Measurements from ENCODE around the gene NFIL3.
A peak's percentile ranks its signal among the peaks of the same experiment; 100 is the strongest.

The NFIL3 gene

DNA sequence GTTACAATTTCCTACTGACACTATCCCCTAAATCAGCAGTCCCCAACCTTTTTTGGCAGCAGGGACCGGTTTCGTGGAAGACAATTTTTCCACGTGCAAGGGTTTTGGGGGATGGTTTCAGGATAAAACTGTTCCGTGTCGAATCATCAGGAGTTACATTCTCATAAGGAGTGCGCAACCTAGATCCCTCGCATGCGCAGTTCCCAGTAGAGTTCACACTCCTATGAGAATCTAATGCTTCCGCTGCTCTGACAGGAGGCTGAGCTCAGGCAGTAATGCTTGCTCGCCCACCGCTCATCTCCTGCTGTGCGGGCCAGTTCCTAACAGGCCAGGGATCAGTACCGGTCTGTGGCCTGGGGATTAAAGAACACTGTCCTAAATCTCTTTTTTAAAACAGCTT, 13.2 kb upstream of the NFIL3 start:
- Histone ChIP-seq H2AFZ (no peak overlapping the region), H3K27me3 (ENCODE audit: control insufficient read depth, insufficient read depth, low read length) (no peaks in the 10 kb centered on the region), H3K9me3 (ENCODE audit: control insufficient read depth, low read length) (no peaks in the 10 kb centered on the region), H3K9ac (no peak overlapping the region), H3K79me2 (no peaks in the 10 kb centered on the region), H3K36me3 (ENCODE audit: control insufficient read depth, insufficient read depth, low read length) (no peaks in the 10 kb centered on the region), H3K4me1 (no peaks in the 10 kb centered on the region), H3K4me2 (ENCODE audit: low read length) (no peak overlapping the region), H3K27ac (no peak overlapping the region), H3K4me3 (ENCODE audit: low read depth, low read length) (no peak overlapping the region)
- TF ChIP-seq, protein P1, sequence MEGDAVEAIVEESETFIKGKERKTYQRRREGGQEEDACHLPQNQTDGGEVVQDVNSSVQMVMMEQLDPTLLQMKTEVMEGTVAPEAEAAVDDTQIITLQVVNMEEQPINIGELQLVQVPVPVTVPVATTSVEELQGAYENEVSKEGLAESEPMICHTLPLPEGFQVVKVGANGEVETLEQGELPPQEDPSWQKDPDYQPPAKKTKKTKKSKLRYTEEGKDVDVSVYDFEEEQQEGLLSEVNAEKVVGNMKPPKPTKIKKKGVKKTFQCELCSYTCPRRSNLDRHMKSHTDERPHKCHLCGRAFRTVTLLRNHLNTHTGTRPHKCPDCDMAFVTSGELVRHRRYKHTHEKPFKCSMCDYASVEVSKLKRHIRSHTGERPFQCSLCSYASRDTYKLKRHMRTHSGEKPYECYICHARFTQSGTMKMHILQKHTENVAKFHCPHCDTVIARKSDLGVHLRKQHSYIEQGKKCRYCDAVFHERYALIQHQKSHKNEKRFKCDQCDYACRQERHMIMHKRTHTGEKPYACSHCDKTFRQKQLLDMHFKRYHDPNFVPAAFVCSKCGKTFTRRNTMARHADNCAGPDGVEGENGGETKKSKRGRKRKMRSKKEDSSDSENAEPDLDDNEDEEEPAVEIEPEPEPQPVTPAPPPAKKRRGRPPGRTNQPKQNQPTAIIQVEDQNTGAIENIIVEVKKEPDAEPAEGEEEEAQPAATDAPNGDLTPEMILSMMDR (IDR thresholded peaks at IDR 0.05), result no peak

DNA sequence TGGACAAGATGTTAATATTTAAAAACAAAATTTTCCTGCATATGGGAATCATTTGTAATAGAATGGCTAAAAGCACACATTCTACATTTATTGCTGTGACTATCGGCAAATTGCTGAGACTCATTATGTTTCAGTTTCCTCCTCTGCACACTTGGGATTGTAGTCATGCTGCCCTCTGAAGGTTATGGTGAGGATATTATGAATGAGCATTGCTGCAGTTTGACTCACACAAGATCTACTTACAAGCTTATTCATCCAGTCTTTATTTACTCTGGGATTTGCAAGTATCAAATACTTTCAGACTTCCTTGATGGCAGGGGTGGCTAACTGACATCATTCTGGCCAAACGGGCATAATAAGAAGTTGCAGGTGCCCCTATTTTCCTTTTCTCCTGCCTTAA, 9.5 kb upstream of the NFIL3 start:
- Histone ChIP-seq H3K27me3 (ENCODE audit: control insufficient read depth, insufficient read depth, low read length) (no peaks in the 10 kb centered on the region), H3K79me2 (no peaks in the 10 kb centered on the region), H3K9me3 (ENCODE audit: control insufficient read depth, low read length) (no peaks in the 10 kb centered on the region), H3K4me2 (ENCODE audit: low read length) (no peak overlapping the region), H3K9ac (no peak overlapping the region), H3K27ac (no peak overlapping the region), H3K4me3 (ENCODE audit: low read depth, low read length) (no peak overlapping the region), H3K4me1 (no peaks in the 10 kb centered on the region), H3K36me3 (ENCODE audit: control insufficient read depth, insufficient read depth, low read length) (no peaks in the 10 kb centered on the region), H2AFZ (no peak overlapping the region)
- TF ChIP-seq, protein P1 (IDR thresholded peaks at IDR 0.05), result peak; percentile 9

DNA sequence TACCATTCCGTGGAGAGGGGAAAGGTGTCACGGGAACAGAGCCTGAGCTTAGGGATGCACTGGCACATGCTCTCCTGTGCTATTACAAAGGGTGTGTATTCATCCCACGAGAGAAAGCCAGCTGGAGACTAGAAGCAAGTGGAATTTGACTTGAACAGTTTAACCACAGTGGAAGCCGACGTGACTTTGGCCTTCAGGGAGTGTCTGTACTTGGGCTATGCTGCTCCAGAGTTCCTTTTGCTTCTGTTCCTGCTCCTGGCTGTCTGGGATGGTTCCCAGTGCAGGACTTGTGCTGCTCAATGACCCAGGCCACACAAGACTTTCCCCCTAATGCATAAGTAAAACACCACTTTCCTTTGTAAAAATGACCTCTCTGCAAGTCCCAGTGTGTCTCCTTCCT, 7.9 kb upstream of the NFIL3 start:
- Histone ChIP-seq H3K27ac (no peak overlapping the region), H2AFZ (no peak overlapping the region), H3K4me3 (ENCODE audit: low read depth, low read length) (no peak overlapping the region), H3K4me1 (no peaks in the 10 kb centered on the region), H3K36me3 (ENCODE audit: control insufficient read depth, insufficient read depth, low read length) (no peaks in the 10 kb centered on the region), H3K79me2 (no peaks in the 10 kb centered on the region), H3K9me3 (ENCODE audit: control insufficient read depth, low read length) (no peaks in the 10 kb centered on the region), H3K4me2 (ENCODE audit: low read length) (no peak overlapping the region), H3K27me3 (ENCODE audit: control insufficient read depth, insufficient read depth, low read length) (no peaks in the 10 kb centered on the region), H3K9ac (no peak overlapping the region)
- TF ChIP-seq, protein P1 (IDR thresholded peaks at IDR 0.05), result no peak

DNA sequence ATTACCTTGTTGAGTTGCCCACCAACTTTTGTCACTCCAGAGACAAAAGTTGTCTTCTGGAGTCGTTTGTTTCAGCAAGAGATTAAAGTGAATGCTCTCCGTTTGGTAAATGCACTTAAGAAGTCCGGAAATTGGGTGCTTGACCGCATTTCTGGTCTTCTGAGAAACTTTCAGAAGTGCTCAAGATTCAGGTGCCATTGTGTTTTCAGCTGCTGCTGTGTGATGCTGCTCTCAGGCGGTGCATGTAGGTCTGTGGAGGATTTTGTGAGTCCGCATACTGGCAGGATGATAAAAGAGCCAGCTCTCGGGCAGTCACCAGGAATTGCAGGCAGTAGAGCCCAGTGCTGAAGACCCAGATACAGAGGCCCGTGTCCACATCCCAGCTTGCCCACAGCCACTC, 5.9 kb upstream of the NFIL3 start:
- Histone ChIP-seq H2AFZ (no peak overlapping the region), H3K27me3 (ENCODE audit: control insufficient read depth, insufficient read depth, low read length) (no peaks in the 10 kb centered on the region), H3K4me2 (ENCODE audit: low read length) (no peak overlapping the region), H3K4me1 (peaks cover 2% of the 10 kb centered on the region), H3K9ac (no peak overlapping the region), H3K4me3 (ENCODE audit: low read depth, low read length) (no peak overlapping the region), H3K79me2 (no peaks in the 10 kb centered on the region), H3K36me3 (ENCODE audit: control insufficient read depth, insufficient read depth, low read length) (no peaks in the 10 kb centered on the region), H3K9me3 (ENCODE audit: control insufficient read depth, low read length) (no peaks in the 10 kb centered on the region), H3K27ac (no peak overlapping the region)
- TF ChIP-seq, protein P1 (IDR thresholded peaks at IDR 0.05), result no peak

DNA sequence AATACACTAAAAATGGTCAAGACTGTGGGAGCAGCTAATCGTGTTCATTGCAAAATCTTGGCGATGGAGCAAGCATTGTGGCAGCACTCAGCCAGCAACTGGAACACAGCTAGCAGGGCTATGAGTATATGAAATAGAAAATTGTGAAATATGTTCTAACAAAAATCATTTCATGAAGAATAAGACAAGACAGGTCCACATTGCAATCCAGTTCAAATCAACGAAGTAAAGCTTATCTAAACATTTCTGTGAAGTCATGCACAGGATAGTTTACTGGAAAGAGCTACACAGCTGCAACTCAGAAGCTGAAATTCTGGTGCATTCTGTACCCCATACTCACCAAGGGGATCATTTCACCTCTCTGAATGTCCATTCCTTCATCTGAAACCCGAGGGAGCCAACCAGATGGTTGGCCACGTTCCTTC, 5.3 kb upstream of the NFIL3 start:
- Histone ChIP-seq H3K9ac (no peak overlapping the region), H3K4me2 (ENCODE audit: low read length) (no peak overlapping the region), H3K9me3 (ENCODE audit: control insufficient read depth, low read length) (no peaks in the 10 kb centered on the region), H3K79me2 (no peaks in the 10 kb centered on the region), H3K27me3 (ENCODE audit: control insufficient read depth, insufficient read depth, low read length) (no peaks in the 10 kb centered on the region), H3K36me3 (ENCODE audit: control insufficient read depth, insufficient read depth, low read length) (no peaks in the 10 kb centered on the region), H3K27ac (no peak overlapping the region), H2AFZ (no peak overlapping the region), H3K4me3 (ENCODE audit: low read depth, low read length) (no peak overlapping the region), H3K4me1 (peaks cover 2% of the 10 kb centered on the region)
- TF ChIP-seq, protein P1 (IDR thresholded peaks at IDR 0.05), result no peak
